GM20000 (cell line): ENCODE data around the gene SPACA5B.
"Not testable (repeated sequence)": the region's sequence is repeated elsewhere in the genome, so short reads cannot be mapped to it uniquely, and the experiment has no call there.

Experiments used
- DNase-seq: peaks from one replicate; pipeline ENCODE4 v3.0.0; 2012; ENCODE audit warnings: low spot score
- TF ChIP-seq, protein P1 (sequence below): IDR thresholded peaks from 2 replicates; pipeline ENCODE4 v1.5.1; 2012; ENCODE audit warnings: mild to moderate bottlenecking, control low read depth; ENCODE audit errors: extremely low read depth, missing control alignments

Gene SPACA5B

GRCh38 chrX:48107717-48108116, 22.7 kb upstream of the SPACA5B start:
- DNase-seq, result no peak
- TF ChIP-seq, protein P1, sequence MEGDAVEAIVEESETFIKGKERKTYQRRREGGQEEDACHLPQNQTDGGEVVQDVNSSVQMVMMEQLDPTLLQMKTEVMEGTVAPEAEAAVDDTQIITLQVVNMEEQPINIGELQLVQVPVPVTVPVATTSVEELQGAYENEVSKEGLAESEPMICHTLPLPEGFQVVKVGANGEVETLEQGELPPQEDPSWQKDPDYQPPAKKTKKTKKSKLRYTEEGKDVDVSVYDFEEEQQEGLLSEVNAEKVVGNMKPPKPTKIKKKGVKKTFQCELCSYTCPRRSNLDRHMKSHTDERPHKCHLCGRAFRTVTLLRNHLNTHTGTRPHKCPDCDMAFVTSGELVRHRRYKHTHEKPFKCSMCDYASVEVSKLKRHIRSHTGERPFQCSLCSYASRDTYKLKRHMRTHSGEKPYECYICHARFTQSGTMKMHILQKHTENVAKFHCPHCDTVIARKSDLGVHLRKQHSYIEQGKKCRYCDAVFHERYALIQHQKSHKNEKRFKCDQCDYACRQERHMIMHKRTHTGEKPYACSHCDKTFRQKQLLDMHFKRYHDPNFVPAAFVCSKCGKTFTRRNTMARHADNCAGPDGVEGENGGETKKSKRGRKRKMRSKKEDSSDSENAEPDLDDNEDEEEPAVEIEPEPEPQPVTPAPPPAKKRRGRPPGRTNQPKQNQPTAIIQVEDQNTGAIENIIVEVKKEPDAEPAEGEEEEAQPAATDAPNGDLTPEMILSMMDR, result no peak

GRCh38 chrX:48125286-48125685, 5.1 kb upstream of the SPACA5B start:
- not testable (repeated sequence) for DNase-seq

DNA sequence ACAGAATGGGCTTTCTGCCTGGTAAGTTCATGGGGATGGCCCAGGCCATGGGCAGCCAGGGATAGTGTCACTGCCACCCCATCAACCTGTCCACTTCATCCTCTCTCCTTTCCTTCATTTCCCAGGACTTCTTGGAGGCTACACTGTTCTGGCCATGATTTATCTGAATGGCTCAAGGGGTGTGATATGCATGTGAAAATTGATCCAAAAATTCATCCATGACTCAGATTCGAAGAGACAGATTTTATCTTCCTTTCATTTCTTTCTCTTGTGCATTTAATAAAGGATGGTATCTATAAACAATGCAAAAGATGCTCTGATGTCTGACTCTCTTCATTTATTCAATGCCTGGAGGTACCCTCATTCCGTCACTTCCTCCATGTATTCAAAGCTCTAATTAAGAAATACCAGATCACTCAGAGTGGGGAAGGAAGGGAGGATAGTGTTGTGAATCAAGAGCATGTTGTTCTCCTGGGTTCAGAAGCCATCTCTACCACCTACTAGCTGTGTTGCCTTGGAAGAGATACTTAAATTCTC, 1.9 kb downstream of the SPACA5B start:
- not testable (repeated sequence) for DNase-seq

GRCh38 chrX:48139076-48139475, 8.7 kb downstream of the SPACA5B start:
- not testable (repeated sequence) for DNase-seq

DNA sequence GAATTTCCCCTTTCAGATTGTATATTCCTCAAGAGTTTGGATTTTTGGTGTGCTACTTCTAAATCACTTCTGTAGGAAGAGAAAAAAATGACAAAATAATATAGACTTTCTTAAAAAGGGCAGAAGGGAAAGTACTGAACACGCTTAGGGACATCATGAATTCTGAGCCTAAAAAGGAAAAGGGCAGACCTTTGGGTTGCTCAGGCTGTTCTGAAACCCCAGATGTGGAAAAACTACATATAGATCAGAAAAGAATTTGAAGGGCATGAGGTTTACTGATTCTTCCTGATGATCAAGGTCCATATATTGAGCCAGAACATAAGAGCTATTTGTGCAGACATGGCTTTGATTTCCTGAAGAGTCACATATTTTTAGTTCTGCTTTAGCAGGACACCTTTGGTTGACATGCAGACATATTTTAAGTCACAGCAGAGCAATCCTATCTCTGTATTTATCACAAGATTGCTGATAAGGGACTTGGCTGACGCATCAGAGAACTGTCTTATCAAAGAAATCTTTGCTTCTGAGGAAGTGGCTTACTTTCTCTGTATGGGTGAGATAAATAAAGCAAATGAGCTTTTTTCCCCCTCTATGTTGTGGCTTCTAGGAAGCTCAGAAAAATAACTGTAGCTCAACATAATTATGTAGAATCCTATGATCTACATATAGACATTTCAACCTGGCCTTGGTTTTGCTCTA, 11.5 kb downstream of the SPACA5B start:
- not testable (repeated sequence) for DNase-seq

DNA sequence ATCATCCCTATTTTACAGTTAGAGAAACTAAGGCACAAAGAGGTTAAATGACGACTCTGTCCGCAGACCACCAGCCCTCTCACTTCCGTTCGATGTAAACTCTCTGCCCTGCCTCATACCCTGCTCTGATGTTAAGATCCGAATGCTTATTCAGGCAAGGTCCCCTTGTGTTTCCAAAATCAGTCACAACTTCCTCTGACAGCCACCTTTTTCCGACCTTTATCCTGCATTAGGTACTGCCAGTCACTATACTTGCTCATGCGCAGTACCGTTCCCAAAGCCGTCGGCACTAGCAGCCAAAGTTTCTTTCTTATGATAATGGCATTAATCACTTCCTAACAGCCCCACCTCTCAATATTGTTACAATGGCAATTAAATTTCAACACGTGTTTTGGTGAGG, 12.3 kb downstream of the SPACA5B start:
- DNase-seq, result not testable (repeated sequence)

GRCh38 chrX:48153769-48154168, 23.3 kb downstream of the SPACA5B start:
- DNase-seq, result no peak
- TF ChIP-seq, protein P1, result no peak

DNA sequence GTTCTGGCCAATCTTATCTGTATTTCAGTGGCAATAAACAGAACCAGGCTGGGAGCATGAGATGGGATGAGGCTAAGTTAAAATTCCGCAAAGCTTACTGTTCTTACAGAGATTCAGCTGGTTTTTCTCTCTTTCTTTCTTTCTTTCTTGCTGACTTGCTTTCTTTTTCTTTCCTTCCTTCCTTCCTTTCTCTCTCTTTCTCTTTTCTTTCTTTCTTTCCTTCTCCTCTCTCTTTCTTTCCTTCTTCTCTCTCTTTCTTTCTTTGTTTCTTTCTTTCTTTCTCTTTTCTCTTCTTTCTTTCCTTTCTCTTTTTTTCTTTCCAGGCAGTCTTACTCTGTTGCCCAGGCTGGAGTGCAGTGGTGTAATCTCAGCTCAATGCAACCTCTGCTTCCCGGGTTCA, 24.4 kb downstream of the SPACA5B start:
- DNase-seq, result no peak
- TF ChIP-seq, protein P1, result no peak

GRCh38 chrX:48156014-48156413, 25.6 kb downstream of the SPACA5B start:
- no peak for DNase-seq
- TF ChIP-seq, protein P1, result no peak

DNA sequence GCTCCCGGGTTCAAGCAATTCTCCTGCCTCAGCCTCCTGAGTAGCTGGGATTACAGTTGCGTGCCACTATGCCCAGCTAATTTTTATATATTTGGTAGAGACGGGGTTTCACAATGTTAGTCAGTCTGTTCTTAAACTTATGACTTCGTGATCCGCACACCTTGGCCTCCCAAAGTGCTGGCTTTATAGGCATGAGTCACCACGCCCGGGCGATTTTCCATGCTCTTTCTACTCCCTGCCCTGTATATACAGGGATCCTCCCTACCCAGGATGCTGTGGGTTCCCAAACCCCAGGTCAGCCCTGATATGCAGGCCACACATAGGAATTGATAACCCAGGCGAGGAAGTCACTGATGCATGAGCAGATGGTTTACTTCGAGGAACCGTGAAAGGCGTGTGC, 34.8 kb downstream of the SPACA5B start:
- TF ChIP-seq, protein P1, result no peak
- DNase-seq, result no peak

- DNase-seq, result not testable (repeated sequence)
These were observed 35.9 kb downstream of the SPACA5B start for GRCh38 chrX:48166322-48166721.
